Tibial artery (tissue), 4 donors: ENCODE data around the gene RAB7B.

ENCODE experiments used
- DNase-seq, 2 donors: peaks; one replicate each; pipeline ENCODE4 v3.0.0-alpha.2; 2019
- H3K27ac ChIP-seq, 2 donors: fragments of 200-600 bp; sonication (generic) in 1 of 2; 1 replicate in 1 of 2; 2 replicates in 1 of 2; pipeline ENCODE4 v1.5.1; 2018 to 2019; ENCODE audit warnings: mild to moderate bottlenecking in 1 of 2
- H3K27me3 ChIP-seq, 2 donors: fragments of 200-600 bp; sonication (generic) in 1 of 2; one replicate each; pipeline versions ENCODE4 v1.5.1 to v1.6.0; 2016 to 2019
- H3K36me3 ChIP-seq, 3 donors: fragments of 200-600 bp; sonication (generic) in 2 of 3; one replicate each; pipeline ENCODE4 v1.5.1; 2016 to 2019; ENCODE audit warnings: mild to moderate bottlenecking in 2 of 3
- H3K4me1 ChIP-seq, 4 donors: fragments of 200-600 bp; sonication (generic) in 2 of 4; 1 replicate in 3 of 4; 2 replicates in 1 of 4; pipeline ENCODE4 v1.5.1; 2016 to 2019
- H3K4me3 ChIP-seq, 2 donors: fragments of 200-600 bp; sonication (generic) in 1 of 2; 1 replicate in 1 of 2; 2 replicates in 1 of 2; pipeline ENCODE4 v1.5.1; 2018 to 2019; ENCODE audit warnings: mild to moderate bottlenecking in 2 of 2
- H3K9me3 ChIP-seq, 3 donors: fragments of 200-600 bp; sonication (generic) in 1 of 3; one replicate each; pipeline ENCODE4 v1.5.1; 2016 to 2019
- CTCF ChIP-seq, 2 experiments: fragments of 200-600 bp in 1 of 2; fragments of 450-650 bp in 1 of 2; IDR thresholded peaks; one replicate each; pipeline ENCODE4 v1.5.1; 2017 to 2019; ENCODE audit warnings: antibody characterized with exemption in 2 of 2, mild to moderate bottlenecking in 1 of 2, moderate library complexity in 1 of 2
- intact Hi-C: fragments of 100-400 bp; cut with DNase I; formaldehyde crosslinking; loops from one replicate; pipeline ENCODE4 v1.15.0; 2023; ENCODE audit warnings: low total_unique reads

RAB7B gene

GRCh38 chr1:205972081-205972480 lies 31.1 kb downstream of the RAB7B start:
- Histone ChIP-seq H3K4me3 (no peak overlapping the region), H3K36me3 (no peaks in the 10 kb centered on the region), H3K27ac (no peak overlapping the region), H3K27me3 (peaks cover 0 to 8% of the 10 kb centered on the region in 2 donors), H3K9me3 (no peaks in the 10 kb centered on the region), H3K4me1 (peaks cover 0 to 19% (median 0%) of the 10 kb centered on the region in 4 donors)
- no peak for TF ChIP-seq CTCF (IDR thresholded peaks at IDR 0.05)
- no peak for DNase-seq
- intact Hi-C loops, result loop anchor here (10.0 kb wide), 1 partner anchor 387 kb away; no protein-coding TSS in a partner anchor

- Histone ChIP-seq H3K36me3 (no peaks in the 10 kb centered on the region), H3K27ac (no peak overlapping the region), H3K9me3 (no peaks in the 10 kb centered on the region), H3K4me1 (peaks cover 0 to 9% (median 0%) of the 10 kb centered on the region in 4 donors), H3K4me3 (no peak overlapping the region), H3K27me3 (peaks cover 0 to 8% of the 10 kb centered on the region in 2 donors)
- TF ChIP-seq CTCF (IDR thresholded peaks at IDR 0.05), result no peak
- no peak for DNase-seq
- intact Hi-C loops, result loop anchor here (10.0 kb wide), 1 partner anchor 386 kb away; no protein-coding TSS in a partner anchor
Observed at GRCh38 chr1:205971082-205971481, 32.1 kb downstream of the RAB7B start.

- no peak for DNase-seq
- Histone ChIP-seq H3K27me3 (peaks cover 0 to 6% of the 10 kb centered on the region in 2 donors), H3K27ac (no peak overlapping the region), H3K36me3 (no peaks in the 10 kb centered on the region), H3K4me3 (no peak overlapping the region), H3K4me1 (peaks cover 0 to 3% (median 0%) of the 10 kb centered on the region in 4 donors), H3K9me3 (no peaks in the 10 kb centered on the region)
- intact Hi-C loops, result loop anchor here (10.0 kb wide), 1 partner anchor 386 kb away; no protein-coding TSS in a partner anchor
- no peak for TF ChIP-seq CTCF (IDR thresholded peaks at IDR 0.05)
Observed at GRCh38 chr1:205970486-205970885, 32.7 kb downstream of the RAB7B start.

- H3K9me3 ChIP-seq, result no peaks in the 10 kb centered on the region
- no peak for DNase-seq
- H3K27me3 ChIP-seq, result no peaks in the 10 kb centered on the region
- intact Hi-C loops, result no loop called here
- no peak for TF ChIP-seq CTCF (IDR thresholded peaks at IDR 0.05)
- H3K27ac ChIP-seq, result no peak overlapping the region
- H3K36me3 ChIP-seq, result no peaks in the 10 kb centered on the region
- H3K4me3 ChIP-seq, result no peak overlapping the region
- no peaks in the 10 kb centered on the region for H3K4me1 ChIP-seq
Observed at GRCh38 chr1:205969229-205969628, 34.0 kb downstream of the RAB7B start.

GRCh38 chr1:205967554-205968335 lies 35.5 kb downstream of the RAB7B start:
- TF ChIP-seq CTCF (IDR thresholded peaks at IDR 0.05), result no peak
- Histone ChIP-seq H3K4me1 (peaks cover 0 to 4% (median under 1%) of the 10 kb centered on the region in 4 donors), H3K4me3 (no peak overlapping the region), H3K27me3 (no peaks in the 10 kb centered on the region), H3K36me3 (no peaks in the 10 kb centered on the region), H3K27ac (no peak overlapping the region), H3K9me3 (no peaks in the 10 kb centered on the region)
- intact Hi-C loops, result no loop called here
- DNase-seq, result no peak
